H1 (cell line): ENCODE measurements around the gene GCSH. TPM values are rescaled to one million over a fixed set of nuclear protein-coding genes. Genes with fewer than 3 reads are reported as not detected.
"Not testable (repeated sequence)": the region's sequence is repeated elsewhere in the genome, so short reads cannot be mapped to it uniquely, and the experiment has no call there.

Experiments used
- CTCF ChIA-PET: fragments of 300-600 bp; sonication (Branson Sonifier 250); formaldehyde crosslinking; loops from one replicate; lab custom pipeline; 2021; ENCODE audit not compliant: partially characterized antibody; lab: Charles Lee
- POLR2A ChIA-PET: fragments of 300-600 bp; sonication (Branson Sonifier 250); formaldehyde crosslinking; loops from one replicate; lab custom pipeline; 2021; ENCODE audit warnings: inconsistent platforms; ENCODE audit not compliant: partially characterized antibody; lab: Charles Lee
- DNase-seq, 2 experiments: peaks; one replicate each; pipeline versions ENCODE4 v3.0.0 to v3.0.0-alpha.2; 2010 to 2022; ENCODE audit warnings: low spot score in 2 of 2, low read depth in 1 of 2, mixed read lengths in 1 of 2
- FAIRE-seq: peaks from 2 replicates; lab custom pipeline; 2011; peaks lifted over from hg19 to GRCh38; lab: Jason Lieb, UNC
- H2AFZ ChIP-seq: 2 replicates; pipeline ENCODE4 v1.8.1; 2012; ENCODE audit warnings: low read length, inconsistent platforms
- H2AK5ac ChIP-seq: 2 replicates; pipeline ENCODE4 v1.6.1; 2013; ENCODE audit warnings: low read depth, low read length
- H2BK120ac ChIP-seq: replicated peaks from 2 replicates; pipeline ENCODE3; 2013; ENCODE audit warnings: low read depth, low read length, inconsistent platforms
- H2BK12ac ChIP-seq: 2 replicates; pipeline ENCODE4 v1.6.1; 2013; ENCODE audit warnings: low read depth, low read length
- H2BK15ac ChIP-seq: 2 replicates; pipeline ENCODE4 v1.6.1; 2013; ENCODE audit warnings: low read length
- H2BK20ac ChIP-seq: 2 replicates; pipeline ENCODE4 v1.6.1; 2013; ENCODE audit warnings: low read length
- H2BK5ac ChIP-seq: 2 replicates; pipeline ENCODE4 v1.6.1; 2013; ENCODE audit warnings: low read depth, low read length
- H3K14ac ChIP-seq: 2 replicates; pipeline ENCODE4 v1.6.1; 2013; ENCODE audit warnings: inconsistent platforms; ENCODE audit not compliant: insufficient read length
- H3K18ac ChIP-seq: 2 replicates; pipeline ENCODE4 v1.6.1; 2013; ENCODE audit warnings: low read length; ENCODE audit errors: extremely low read depth
- H3K23ac ChIP-seq: 2 replicates; pipeline ENCODE4 v1.6.1; 2013; ENCODE audit warnings: inconsistent platforms; ENCODE audit not compliant: insufficient read length
- H3K23me2 ChIP-seq: 2 replicates; pipeline ENCODE4 v1.6.1; 2013; ENCODE audit warnings: low read depth, low read length
- H3K27ac ChIP-seq: 2 replicates; pipeline ENCODE4 v1.6.1; 2011; ENCODE audit warnings: low read depth, low read length, inconsistent platforms
- H3K27me3 ChIP-seq, 4 experiments: replicated peaks in 1 of 4; 1 replicate in 1 of 4; 2 replicates in 3 of 4; pipeline versions ENCODE4 v1.6.1 to v1.8.1; 2011 to 2013; ENCODE audit warnings: low read length in 3 of 4, mild to moderate bottlenecking in 3 of 4, inconsistent platforms in 2 of 4, mixed read lengths in 2 of 4, moderate library complexity in 1 of 4; ENCODE audit not compliant: control insufficient read depth in 3 of 4, insufficient read depth in 3 of 4; ENCODE audit errors: extremely low read depth in 1 of 4
- H3K36me3 ChIP-seq, 4 experiments: 2 replicates each; pipeline versions ENCODE4 v1.6.1 to v1.8.1; 2011 to 2013; ENCODE audit warnings: mild to moderate bottlenecking in 4 of 4, low read length in 3 of 4, moderate library complexity in 2 of 4, control low read depth in 1 of 4, inconsistent platforms in 1 of 4; ENCODE audit not compliant: insufficient read depth in 4 of 4, control insufficient read depth in 2 of 4
- H3K4ac ChIP-seq: replicated peaks from 2 replicates; pipeline ENCODE3; 2013; ENCODE audit warnings: low read length, low read depth, mixed read lengths, inconsistent platforms; ENCODE audit not compliant: insufficient read length
- H3K4me1 ChIP-seq, 4 experiments: replicated peaks in 1 of 4; 1 replicate in 1 of 4; 2 replicates in 3 of 4; pipeline versions ENCODE4 v1.6.1 to v1.8.1; 2011 to 2013; ENCODE audit warnings: low read length in 3 of 4, inconsistent platforms in 2 of 4, mixed read lengths in 1 of 4; ENCODE audit not compliant: insufficient read depth in 4 of 4, control insufficient read depth in 3 of 4
- H3K4me2 ChIP-seq, 2 experiments: 2 replicates each; pipeline versions ENCODE4 v1.6.1 to v1.8.1; 2011 to 2013; ENCODE audit warnings: low read depth in 2 of 2, low read length in 2 of 2, control low read depth in 1 of 2, inconsistent platforms in 1 of 2, mild to moderate bottlenecking in 1 of 2; ENCODE audit not compliant: insufficient read depth in 1 of 2
- H3K4me3 ChIP-seq, 4 experiments: fragments of 200-600, 300-600 bp in 1 of 4; sonication (generic), shearing (Covaris generic), sonication (Bioruptor Twin) in 1 of 4; 2 replicates each; pipeline versions ENCODE4 v1.5.1 to v1.8.1; 2011 to 2016; ENCODE audit warnings: low read length in 4 of 4, low read depth in 3 of 4, control low read depth in 2 of 4, inconsistent platforms in 2 of 4, mild to moderate bottlenecking in 2 of 4, mixed read lengths in 1 of 4, moderate library complexity in 1 of 4; ENCODE audit not compliant: insufficient read depth in 2 of 4; ENCODE audit errors: extremely low read depth in 1 of 4
- H3K56ac ChIP-seq: replicated peaks from 2 replicates; pipeline ENCODE3; 2013; ENCODE audit warnings: low read depth, mild to moderate bottlenecking, mixed read lengths, low read length, inconsistent platforms; ENCODE audit not compliant: insufficient read length
- H3K79me1 ChIP-seq: 2 replicates; pipeline ENCODE4 v1.6.1; 2013; ENCODE audit warnings: low read depth, low read length, control low read depth
- H3K79me2 ChIP-seq, 2 experiments: 2 replicates each; pipeline versions ENCODE4 v1.6.1 to v1.8.1; 2012 to 2013; ENCODE audit warnings: low read length in 2 of 2, mild to moderate bottlenecking in 2 of 2, inconsistent platforms in 1 of 2; ENCODE audit not compliant: insufficient read depth in 2 of 2, control insufficient read depth in 1 of 2
- H3K9ac ChIP-seq, 4 experiments: replicated peaks in 1 of 4; 1 replicate in 1 of 4; 2 replicates in 3 of 4; pipeline versions ENCODE4 v1.6.1 to v1.8.1; 2011 to 2013; ENCODE audit warnings: low read depth in 3 of 4, low read length in 3 of 4, control low read depth in 2 of 4, mild to moderate bottlenecking in 2 of 4, moderate library complexity in 2 of 4, inconsistent platforms in 1 of 4; ENCODE audit errors: extremely low read depth in 1 of 4
- H3K9me3 ChIP-seq, 2 experiments: 2 replicates each; pipeline versions ENCODE4 v1.6.1 to v1.8.1; 2012 to 2013; ENCODE audit warnings: mild to moderate bottlenecking in 2 of 2, moderate library complexity in 2 of 2, control low read depth in 1 of 2, inconsistent platforms in 1 of 2, low read depth in 1 of 2, low read length in 1 of 2, mixed read lengths in 1 of 2; ENCODE audit not compliant: insufficient read depth in 2 of 2
- H4K20me1 ChIP-seq, 2 experiments: replicated peaks in 1 of 2; 2 replicates each; pipeline versions ENCODE3 to v1.8.1; 2011 to 2013; ENCODE audit warnings: inconsistent platforms in 2 of 2, low read length in 2 of 2, mild to moderate bottlenecking in 1 of 2; ENCODE audit not compliant: insufficient read depth in 2 of 2, control insufficient read depth in 1 of 2
- H4K5ac ChIP-seq: 2 replicates; pipeline ENCODE4 v1.6.1; 2013; ENCODE audit warnings: low read length, low read depth, mixed read lengths, inconsistent platforms; ENCODE audit not compliant: insufficient read length
- H4K8ac ChIP-seq: 2 replicates; pipeline ENCODE4 v1.8.0; 2013; ENCODE audit warnings: mild to moderate bottlenecking, moderate library complexity, low read length, inconsistent platforms; ENCODE audit not compliant: insufficient read depth; ENCODE audit errors: extremely low read depth
- H4K91ac ChIP-seq: replicated peaks from 2 replicates; pipeline ENCODE3; 2013; ENCODE audit warnings: low read length, mixed read lengths, inconsistent platforms; ENCODE audit not compliant: insufficient read length
- WGBS, 2 experiments: shearing (Covaris generic) in 1 of 2; methylation state at CpG; one replicate each; pipeline versions ENCODE4 v1.1.6 to v1.1.7; 2013 to 2015; ENCODE audit warnings: low lambda C conversion rate in 2 of 2, mixed read lengths in 2 of 2, inconsistent platforms in 1 of 2, low coverage in 1 of 2, missing lambda C conversion rate in 1 of 2; ENCODE audit not compliant: insufficient replicate concordance in 2 of 2, insufficient coverage in 1 of 2, insufficient read length in 1 of 2; ENCODE audit errors: extremely low coverage in 1 of 2, missing lambda C conversion rate in 1 of 2; 5-methylcytosine and 5-hydroxymethylcytosine counted together
- polyA plus RNA-seq, 7 experiments: library from polyadenylated mRNA; depleted of rRNA in 3 of 7; stranded (reverse) in 5 of 7; unstranded in 2 of 7; fragments of >200 nt in 5 of 7; fragments of 200-250 nt in 2 of 7; gene quantifications; 1 replicate in 5 of 7; 2 replicates in 1 of 7; 4 replicates in 1 of 7; pipeline versions ENCODE4 v1.2.1 to v1.2.3, GENCODE V29; 2011 to 2013; ENCODE audit warnings: missing spikeins in 2 of 7, mixed read lengths in 2 of 7
- total RNA-seq: library from RNA; stranded (reverse); fragmentation: NEBNext Ultra II Directional; extraction: Animal tissue kit (Norgen Biotek cat#: 25700); gene quantifications from 2 replicates; pipeline ENCODE4 v1.2.1, GENCODE V29; 2021

GCSH gene
- total and polyA plus RNA-seq, 2 of the 8 experiments (the other 6 are each of a cell fraction or from before 2014, with no cell fraction given), result 28.2 to 108 TPM

- H2BK120ac ChIP-seq, H3K23me2 ChIP-seq, H3K4me2 ChIP-seq, H4K8ac ChIP-seq, H3K4me1 ChIP-seq, H3K27me3 ChIP-seq, H3K79me1 ChIP-seq, H3K4me3 ChIP-seq, H3K4ac ChIP-seq, H4K5ac ChIP-seq, H3K56ac ChIP-seq, FAIRE-seq, H3K9ac ChIP-seq, H4K91ac ChIP-seq, H3K18ac ChIP-seq, H3K36me3 ChIP-seq, H2AFZ ChIP-seq, H2BK5ac ChIP-seq, H2BK12ac ChIP-seq, H3K23ac ChIP-seq, H2BK20ac ChIP-seq, H3K79me2 ChIP-seq, H3K14ac ChIP-seq, H2AK5ac ChIP-seq, H3K9me3 ChIP-seq, H3K27ac ChIP-seq, H4K20me1 ChIP-seq, H2BK15ac ChIP-seq, DNase-seq: not testable (repeated sequence)
- 92% methylated on average over 6 of the region's 6 CpGs; no CpG with 5 or more reads in 1 of the 2 experiments for WGBS, 2 experiments
- CTCF ChIA-PET, result interaction anchor here (0.8 to 1.1 kb wide), 2 partner anchors 8 to 32 kb away, joined by 3 read pairs; no protein-coding TSS in a partner anchor
- POLR2A ChIA-PET, result interaction anchor here (0.7 kb wide), 1 partner anchor 17 kb away, joined by 4 read pairs; no protein-coding TSS in a partner anchor
Observed at GRCh38 chr16:81109274-81109673, 13.1 kb upstream of the GCSH start.
